HL-60/S4 treated with phorbol 12-myristate 13-acetate at 8.2 ng/mL for 4 days and 3 days (cell line): ENCODE data around the gene UBXN10.

Source experiments
- in situ Hi-C: fragments of 300-500 bp; cut with MboI; formaldehyde crosslinking; loops from 2 replicates; pipeline ENCODE4 v1.15.0; 2022; ENCODE audit warnings: low sequenced_read_pairs

The UBXN10 gene

DNA sequence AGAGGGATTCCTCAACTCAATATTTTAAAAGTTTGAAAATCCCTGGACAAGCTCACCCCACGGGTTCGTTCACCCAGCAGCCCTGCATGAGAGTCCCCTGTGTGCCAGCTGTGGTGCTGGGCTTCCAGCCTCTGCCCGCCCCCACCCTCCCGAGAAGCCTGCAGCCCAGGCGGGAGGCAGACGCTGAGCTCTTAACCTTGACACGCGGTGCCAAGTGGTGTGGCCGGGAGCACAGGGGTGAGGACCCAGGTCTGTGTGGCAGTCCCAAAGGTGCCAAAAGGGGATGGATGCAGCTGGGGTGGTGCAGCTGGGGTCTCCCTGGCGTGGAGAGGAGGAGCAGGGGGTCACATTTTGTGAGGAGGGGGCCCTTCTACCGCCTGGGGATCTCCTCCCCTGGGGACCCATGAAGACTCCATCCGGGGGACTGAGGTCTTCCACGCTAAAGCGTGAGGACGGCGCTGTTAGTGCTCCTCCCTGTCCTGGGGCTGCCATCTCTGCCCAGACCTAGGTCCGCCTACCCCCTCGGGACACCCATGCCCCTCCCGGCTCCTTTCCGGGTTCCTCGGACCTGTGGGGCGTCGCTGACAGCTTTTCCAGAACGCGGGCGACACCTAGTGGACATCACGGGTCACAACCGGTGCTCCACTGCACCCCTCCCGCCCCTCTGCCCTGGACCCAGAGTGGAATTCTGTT, 33.8 kb upstream of the UBXN10 start:
- in situ Hi-C loops = no loop called here

DNA sequence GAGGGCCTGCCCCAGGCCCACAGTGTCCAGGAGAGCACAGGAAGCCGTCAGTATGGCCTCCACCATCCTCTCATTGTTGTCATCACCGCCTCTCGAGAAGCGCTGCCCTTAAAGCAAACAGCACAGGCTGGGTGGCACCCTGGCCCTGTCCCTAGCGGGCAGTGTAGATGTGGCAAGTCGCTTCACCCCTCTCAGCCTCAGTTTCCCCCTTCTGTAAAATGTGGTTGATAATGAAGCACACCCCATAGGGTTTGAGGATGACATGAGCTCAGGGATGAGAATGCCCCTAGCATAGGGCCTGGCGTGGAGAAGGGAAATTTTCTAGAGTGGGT, 33.3 kb upstream of the UBXN10 start:
- in situ Hi-C loops = no loop called here

DNA sequence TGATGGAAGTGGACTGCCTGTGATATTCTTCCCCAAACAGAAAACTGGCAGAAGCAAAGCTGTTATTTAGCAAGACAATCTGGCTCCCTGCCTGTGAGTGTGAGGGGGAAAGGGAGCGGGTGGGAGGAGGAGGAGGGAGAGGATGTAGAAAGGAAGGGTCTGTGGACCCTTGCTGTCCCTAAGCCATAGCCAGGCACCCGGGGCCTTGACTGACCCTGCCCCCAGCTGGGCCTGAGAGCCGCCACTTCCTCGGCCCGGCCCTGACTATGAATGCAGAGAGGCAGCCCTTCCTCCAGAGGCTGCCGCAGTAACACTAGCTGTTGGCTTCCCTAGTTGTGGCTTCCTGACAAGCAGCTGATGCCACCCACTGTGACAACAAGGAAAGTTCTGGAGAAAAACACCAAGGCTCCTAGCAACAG, 32.9 kb upstream of the UBXN10 start:
- in situ Hi-C loops = no loop called here

- in situ Hi-C loops = no loop called here
Measured at GRCh38 chr1:20154301-20154831, 31.5 kb upstream of the UBXN10 start.

DNA sequence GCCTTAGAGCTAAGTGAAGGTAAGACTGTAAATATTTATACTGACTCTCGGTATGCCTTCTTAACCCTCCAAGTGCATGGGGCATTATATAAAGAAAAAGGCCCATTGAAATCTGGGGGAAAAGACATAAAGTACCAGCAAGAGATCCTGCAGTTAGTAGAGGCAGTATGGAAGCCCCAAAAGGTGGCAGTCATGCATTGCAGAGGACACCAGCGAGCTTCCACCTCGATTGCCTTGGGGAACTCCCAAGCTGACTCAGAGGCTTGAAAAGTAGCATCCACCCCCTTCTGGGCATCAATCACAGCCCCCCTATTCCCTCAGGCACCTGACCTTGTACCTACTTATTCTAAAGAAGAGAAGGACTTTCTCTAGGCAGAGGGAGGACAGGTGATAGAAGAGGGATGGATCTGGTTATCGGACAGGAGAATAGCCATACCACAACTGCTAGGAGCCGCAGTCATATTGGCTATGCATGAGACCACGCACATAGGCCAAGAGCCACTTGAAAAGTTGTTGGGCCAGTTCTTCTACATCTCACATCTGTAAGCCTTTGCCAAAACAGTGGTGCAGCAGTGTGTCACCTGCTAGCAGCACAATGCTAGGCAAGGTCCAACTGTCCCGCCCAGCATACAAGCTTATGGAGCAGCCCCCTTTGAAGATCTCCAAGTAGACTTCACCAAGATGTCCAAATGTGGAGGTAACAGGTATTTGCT, 27.4 kb upstream of the UBXN10 start:
- in situ Hi-C loops = no loop called here

GRCh38 chr1:20160034-20160433, 25.9 kb upstream of the UBXN10 start:
- in situ Hi-C loops = no loop called here

- in situ Hi-C loops = no loop called here
Measured at GRCh38 chr1:20164694-20165202, 21.1 kb upstream of the UBXN10 start.

DNA sequence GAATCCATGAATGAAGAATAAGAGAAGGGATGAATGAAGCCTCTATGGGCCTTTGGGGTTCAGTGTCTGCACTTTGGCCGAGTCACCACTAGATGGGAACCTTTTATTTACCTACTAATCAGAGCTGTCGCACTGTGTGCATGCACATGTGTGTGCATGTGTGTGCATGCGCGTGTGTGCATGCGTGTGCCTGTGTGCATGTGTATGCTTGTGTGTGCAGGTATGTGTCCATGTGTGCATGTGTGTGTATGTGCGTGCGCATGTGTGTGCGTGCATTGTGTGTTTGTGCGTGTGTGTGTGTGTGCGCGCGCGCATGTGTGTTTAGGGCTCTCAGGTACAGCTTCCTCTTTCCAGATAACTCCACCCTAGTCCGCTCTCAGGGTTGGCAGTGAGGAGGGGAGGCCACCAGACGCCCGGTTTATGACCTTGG, 20.4 kb upstream of the UBXN10 start:
- in situ Hi-C loops = no loop called here

GRCh38 chr1:20166051-20166450, 19.8 kb upstream of the UBXN10 start:
- in situ Hi-C loops = no loop called here

GRCh38 chr1:20167126-20167525, 18.8 kb upstream of the UBXN10 start:
- in situ Hi-C loops = no loop called here

DNA sequence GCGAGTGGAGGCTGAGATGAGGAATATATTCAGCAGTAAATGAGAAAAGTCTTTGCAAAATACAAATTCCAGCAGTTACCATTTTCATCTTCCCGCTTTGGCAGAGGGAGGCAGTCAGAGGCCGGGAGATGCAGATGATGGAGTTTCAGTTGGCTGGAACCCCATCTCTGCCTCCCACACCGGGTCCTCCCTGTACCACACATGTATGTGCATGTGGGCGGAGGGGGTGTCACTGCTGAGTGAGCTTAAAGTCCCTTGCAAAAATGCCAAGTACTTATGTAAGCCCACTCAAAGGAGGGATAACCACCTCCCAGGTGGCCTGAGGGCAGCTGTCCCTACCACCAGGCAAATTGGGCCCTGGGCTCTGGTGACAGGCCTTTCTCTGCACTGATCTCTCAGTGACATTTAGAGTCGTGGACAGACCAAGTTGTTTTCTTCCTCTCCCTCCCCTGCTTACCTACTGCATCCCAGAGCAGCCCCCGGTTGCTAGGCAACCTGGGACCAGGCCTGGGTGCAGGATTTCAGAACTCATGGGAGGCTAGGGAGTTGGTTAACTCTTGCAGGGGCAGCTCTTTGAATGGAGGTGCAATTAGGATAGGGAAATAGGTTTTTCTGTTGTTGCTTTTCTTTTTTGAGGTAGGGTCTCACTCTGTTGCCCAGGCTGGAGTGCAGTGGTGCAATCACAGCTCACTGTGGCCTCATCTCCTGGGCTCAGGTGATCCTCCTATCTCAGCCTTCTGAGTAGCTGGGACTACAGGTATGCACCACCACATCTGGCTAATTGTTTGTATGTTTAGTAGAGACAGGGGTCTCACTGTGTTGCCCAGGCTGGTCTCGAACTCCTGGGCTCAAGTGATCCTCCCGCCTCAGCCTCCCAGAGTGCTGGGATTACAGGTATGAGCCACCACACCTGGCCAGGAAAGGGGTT, 17.1 kb upstream of the UBXN10 start:
- in situ Hi-C loops = no loop called here

GRCh38 chr1:20169932-20170331, 16.0 kb upstream of the UBXN10 start:
- in situ Hi-C loops = no loop called here

- in situ Hi-C loops = no loop called here
Measured at GRCh38 chr1:20172033-20172590, 13.8 kb upstream of the UBXN10 start.

DNA sequence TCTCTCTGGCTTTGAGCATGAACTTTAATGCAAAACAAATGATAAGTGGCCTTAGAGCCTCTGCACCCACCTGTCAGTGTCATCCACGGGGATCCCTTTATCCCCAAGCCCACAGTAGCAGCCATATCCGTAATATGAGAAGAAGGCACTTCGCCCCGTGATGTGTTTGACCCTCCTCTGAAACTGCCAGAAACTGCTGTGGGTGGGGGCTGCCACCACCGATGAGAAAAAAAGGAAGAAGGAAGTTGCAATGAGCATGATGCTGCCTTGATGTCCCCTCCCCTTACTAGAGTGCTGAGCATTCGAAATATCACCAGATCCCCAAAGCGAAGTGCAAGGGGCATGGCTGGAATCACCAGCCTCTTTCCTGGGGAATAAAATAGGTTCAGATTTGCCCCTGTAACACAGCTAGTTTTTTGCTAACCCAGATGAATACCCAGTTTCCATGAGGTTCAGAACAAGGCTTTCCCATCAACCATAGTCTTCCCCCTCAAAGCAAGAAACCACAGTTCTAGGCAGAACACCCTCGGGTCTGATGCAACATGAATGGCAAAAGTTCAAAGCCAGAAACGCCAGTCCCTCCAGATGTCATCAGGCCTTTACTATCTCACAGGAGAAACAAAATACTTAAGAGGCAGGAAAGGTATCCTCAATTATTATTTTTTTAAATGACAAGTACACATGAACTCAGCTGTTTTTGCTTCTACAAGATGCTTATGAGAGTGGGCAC, 10.8 kb upstream of the UBXN10 start:
- in situ Hi-C loops = no loop called here

GRCh38 chr1:20178634-20179370, 7.1 kb upstream of the UBXN10 start:
- in situ Hi-C loops = no loop called here

DNA sequence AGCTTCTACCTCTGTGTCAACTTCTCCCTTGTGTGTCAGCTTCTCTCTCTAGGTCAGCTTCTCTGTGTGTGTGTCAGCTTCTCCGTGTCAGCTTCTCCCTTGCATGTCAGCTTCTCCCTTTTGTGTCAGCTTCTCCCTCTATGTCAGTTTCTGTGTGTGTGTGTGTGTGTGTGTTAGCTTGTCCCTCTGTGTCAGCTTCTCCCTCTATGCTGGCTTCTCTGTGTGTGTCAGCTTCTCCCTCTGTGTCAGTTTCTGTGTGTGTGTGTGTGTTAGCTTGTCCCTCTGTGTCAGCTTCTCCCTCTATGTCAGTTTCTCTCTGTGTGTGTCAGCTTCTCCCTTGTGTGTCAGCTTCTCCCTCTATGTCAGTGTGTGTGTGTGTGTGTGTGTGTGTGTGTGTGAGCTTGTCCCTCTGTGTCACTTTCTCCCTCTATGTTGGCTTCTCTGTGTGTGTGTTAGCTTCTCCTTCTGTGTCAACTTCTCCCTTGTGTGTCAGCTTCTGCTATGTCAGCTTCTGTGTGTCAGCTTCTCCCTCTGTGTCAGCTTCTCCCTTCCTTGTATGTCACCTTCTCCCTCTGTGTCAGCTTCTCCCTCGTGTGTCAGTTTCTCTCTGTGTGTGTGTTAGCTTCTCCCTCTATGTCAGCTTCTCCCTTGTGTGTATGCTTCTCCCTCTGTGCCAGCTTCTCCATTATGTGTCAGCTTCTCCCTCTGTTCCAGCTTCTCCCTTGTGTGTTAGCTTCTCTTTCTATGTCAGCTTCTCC, 6.3 kb upstream of the UBXN10 start:
- in situ Hi-C loops = no loop called here

DNA sequence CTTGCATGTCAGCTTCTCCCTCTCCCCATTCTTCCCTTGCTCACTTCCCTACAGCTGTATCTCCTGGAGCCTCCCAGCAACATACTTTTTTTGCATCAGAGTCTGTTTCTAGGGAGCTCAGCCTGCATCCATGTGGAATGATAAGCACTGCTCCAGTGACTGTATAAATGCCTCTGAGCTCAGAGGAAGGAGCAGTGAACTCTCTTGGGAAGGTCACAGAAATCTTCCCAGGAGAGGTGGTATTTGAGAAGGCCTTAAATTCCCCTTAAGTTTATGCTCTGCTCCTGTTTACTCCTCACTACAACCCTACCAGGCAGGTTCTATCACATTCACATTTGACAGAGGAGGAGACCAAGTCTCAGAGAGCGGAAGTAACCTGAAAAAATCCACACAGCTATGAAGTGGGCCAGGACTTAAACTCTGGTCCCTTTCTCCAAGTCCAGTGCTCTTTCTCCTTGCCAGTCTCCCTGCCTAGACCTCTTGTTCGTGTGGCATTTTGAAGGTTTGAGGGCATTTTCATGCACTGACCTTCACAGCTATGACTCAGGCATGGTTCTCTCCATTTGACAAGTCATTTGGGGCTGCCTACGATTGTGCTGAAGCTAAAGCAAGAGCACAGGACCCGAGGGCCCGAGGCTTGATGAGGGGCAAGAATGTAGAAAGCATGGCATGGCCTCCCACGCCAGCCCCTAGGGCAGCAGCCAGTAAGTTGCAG, 5.6 kb upstream of the UBXN10 start:
- in situ Hi-C loops = no loop called here

- in situ Hi-C loops = no loop called here
Measured at GRCh38 chr1:20180844-20181207, 5.1 kb upstream of the UBXN10 start.
